ENCODE results near the gene AGTPBP1. TPM values are rescaled to one million over a fixed set of nuclear protein-coding genes. Genes with fewer than 3 reads are reported as not detected.
A peak's percentile ranks its signal among the peaks of the same experiment; 100 is the strongest.

Gene AGTPBP1
- total and polyA plus RNA-seq, 2 of the 8 experiments (the other 6 are each of a cell fraction or from before 2014, with no cell fraction given), result 13.4 to 65.2 TPM

DNA sequence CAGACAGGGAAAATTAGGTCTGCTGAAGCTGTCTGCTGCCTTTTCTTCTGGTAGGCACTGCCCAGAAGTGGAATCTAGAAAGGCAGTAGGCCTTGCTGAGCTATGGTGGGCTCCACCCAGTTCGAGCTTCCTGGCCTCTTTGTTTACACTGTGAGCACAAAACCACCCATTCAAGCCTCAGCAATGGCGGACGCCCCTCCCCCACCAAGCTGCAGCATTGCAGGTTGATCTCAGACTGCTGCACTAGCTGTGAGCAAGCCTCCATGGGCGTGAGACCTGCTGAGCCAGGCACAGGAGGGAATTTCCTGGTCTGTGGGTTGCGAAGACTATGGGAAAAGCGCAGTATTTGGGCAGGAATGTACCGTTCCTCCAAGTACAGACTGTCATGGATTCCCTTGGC, 18.5 kb downstream of the AGTPBP1 start (continued):
- TF ChIP-seq GABPA (IDR thresholded peaks at IDR 0.05; ENCODE audit: borderline replicate concordance, insufficient read depth, low read length), result no peak
- TF ChIP-seq, protein P1, sequence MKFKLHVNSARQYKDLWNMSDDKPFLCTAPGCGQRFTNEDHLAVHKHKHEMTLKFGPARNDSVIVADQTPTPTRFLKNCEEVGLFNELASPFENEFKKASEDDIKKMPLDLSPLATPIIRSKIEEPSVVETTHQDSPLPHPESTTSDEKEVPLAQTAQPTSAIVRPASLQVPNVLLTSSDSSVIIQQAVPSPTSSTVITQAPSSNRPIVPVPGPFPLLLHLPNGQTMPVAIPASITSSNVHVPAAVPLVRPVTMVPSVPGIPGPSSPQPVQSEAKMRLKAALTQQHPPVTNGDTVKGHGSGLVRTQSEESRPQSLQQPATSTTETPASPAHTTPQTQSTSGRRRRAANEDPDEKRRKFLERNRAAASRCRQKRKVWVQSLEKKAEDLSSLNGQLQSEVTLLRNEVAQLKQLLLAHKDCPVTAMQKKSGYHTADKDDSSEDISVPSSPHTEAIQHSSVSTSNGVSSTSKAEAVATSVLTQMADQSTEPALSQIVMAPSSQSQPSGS (IDR thresholded peaks at IDR 0.05; ENCODE audit: low read length), result no peak
- TF ChIP-seq TCF12 (IDR thresholded peaks at IDR 0.05; ENCODE audit: low read depth, low read length), result no peak
- no peak for TF ChIP-seq GTF2F1 (IDR thresholded peaks at IDR 0.05; ENCODE audit: borderline replicate concordance, low read depth, low read length)
- TF ChIP-seq BACH1 (IDR thresholded peaks at IDR 0.05; ENCODE audit: low read length), result no peak
- no peak for TF ChIP-seq NANOG (IDR thresholded peaks at IDR 0.05; ENCODE audit: insufficient read depth, low read depth, low read length, poor library complexity, severe bottlenecking)
- no peak for TF ChIP-seq SAP30 (IDR thresholded peaks at IDR 0.05; ENCODE audit: insufficient read depth, insufficient replicate concordance, low read length)
- TF ChIP-seq FOSL1 (IDR thresholded peaks at IDR 0.05; ENCODE audit: insufficient read depth, low read depth, low read length), result no peak
- no peak for TF ChIP-seq JUND (IDR thresholded peaks at IDR 0.05; ENCODE audit: low read length)
- peak; percentile 37; the same call in 1 of the 2 replicates for TF ChIP-seq CHD2 (IDR thresholded peaks at IDR 0.05; ENCODE audit: low read length)
- no peak for TF ChIP-seq RAD21 (IDR thresholded peaks at IDR 0.05 in 1 of 2, conservative IDR thresholded peaks at IDR 0.05 in 1 of 2; ENCODE audit: low read depth in 2 of 2, low read length in 2 of 2)
- TF ChIP-seq JUN (IDR thresholded peaks at IDR 0.05; ENCODE audit: low read depth, low read length), result no peak
- TF ChIP-seq SIRT6 (IDR thresholded peaks at IDR 0.05; ENCODE audit: low read length), result no peak
- no peak for TF ChIP-seq TBP (IDR thresholded peaks at IDR 0.05; ENCODE audit: low read depth, low read length)
- TF ChIP-seq POLR2AphosphoS5 (IDR thresholded peaks at IDR 0.05; ENCODE audit: low read depth, low read length), result no peak
- no peak for TF ChIP-seq HDAC6 (IDR thresholded peaks at IDR 0.05; ENCODE audit: low read depth, low read length)
- peak; percentile 93 for TF ChIP-seq YY1 (IDR thresholded peaks at IDR 0.05; ENCODE audit: low read depth, low read length)
- TF ChIP-seq RFX5 (IDR thresholded peaks at IDR 0.05; ENCODE audit: borderline replicate concordance, low read depth, low read length), result no peak
- no peak for TF ChIP-seq SP4 (IDR thresholded peaks at IDR 0.05; ENCODE audit: low read length)
- no peak for TF ChIP-seq POLR2A (IDR thresholded peaks at IDR 0.05; ENCODE audit: control extremely low read depth in 1 of 2, low read depth in 2 of 2, low read length in 2 of 2)
- TF ChIP-seq BRCA1 (IDR thresholded peaks at IDR 0.05; ENCODE audit: low read depth, low read length), result no peak
- no peak for TF ChIP-seq CBX8 (IDR thresholded peaks at IDR 0.05; ENCODE audit: borderline replicate concordance, low read depth, low read length)

All from H1 (cell line).